Keratinocyte (primary cell): Measurements from ENCODE around the gene SCN8A. TPM values are rescaled to one million over a fixed set of nuclear protein-coding genes. Genes with fewer than 3 reads are reported as not detected.
A peak's percentile ranks its signal among the peaks of the same experiment; 100 is the strongest.

Experiments
- DNase-seq: peaks from one replicate; pipeline ENCODE4 v3.0.0-alpha.2; 2011; ENCODE audit warnings: low read depth, missing footprints, low spot score
- FAIRE-seq: peaks from 2 replicates; lab custom pipeline; 2011; peaks lifted over from hg19 to GRCh38; lab: Jason Lieb, UNC
- H2AFZ ChIP-seq: 2 replicates; pipeline ENCODE4 v1.6.0; 2012; ENCODE audit warnings: low read length, control low read depth, inconsistent platforms; ENCODE audit not compliant: control insufficient read depth
- H3K27ac ChIP-seq: 2 replicates; pipeline ENCODE4 v1.5.1; 2011; ENCODE audit warnings: low read length; ENCODE audit not compliant: control insufficient read depth, insufficient read depth
- H3K27me3 ChIP-seq: 3 replicates; pipeline ENCODE4 v1.6.0; 2011; ENCODE audit warnings: low read length; ENCODE audit not compliant: control insufficient read depth, insufficient read depth; ENCODE audit errors: extremely low read depth
- H3K36me3 ChIP-seq, 2 experiments: 2 replicates in 1 of 2; 3 replicates in 1 of 2; pipeline ENCODE4 v1.5.1; 2011; ENCODE audit warnings: low read length in 2 of 2, mild to moderate bottlenecking in 1 of 2; ENCODE audit not compliant: control insufficient read depth in 2 of 2, insufficient read depth in 2 of 2; ENCODE audit errors: extremely low read depth in 1 of 2
- H3K4me1 ChIP-seq: 3 replicates; pipeline ENCODE4 v1.5.1; 2011; ENCODE audit warnings: low read length; ENCODE audit not compliant: control insufficient read depth, insufficient read depth; ENCODE audit errors: extremely low read depth
- H3K4me2 ChIP-seq: 3 replicates; pipeline ENCODE4 v1.6.0; 2011; ENCODE audit warnings: low read depth, low read length; ENCODE audit not compliant: control insufficient read depth, insufficient read depth; ENCODE audit errors: extremely low read depth
- H3K4me3 ChIP-seq, 3 experiments: fragments of 200-600 bp in 1 of 3; sonication (generic) in 1 of 3; 2 replicates in 2 of 3; 3 replicates in 1 of 3; pipeline ENCODE4 v1.5.1; 2011 to 2016; ENCODE audit warnings: low read length in 3 of 3, mild to moderate bottlenecking in 3 of 3, control low read depth in 2 of 3, inconsistent platforms in 1 of 3, low read depth in 1 of 3, mixed read lengths in 1 of 3, mixed run types in 1 of 3, moderate library complexity in 1 of 3; ENCODE audit not compliant: control insufficient read depth in 2 of 3, insufficient read depth in 2 of 3; ENCODE audit errors: extremely low read depth in 1 of 3
- H3K79me2 ChIP-seq: 2 replicates; pipeline ENCODE4 v1.6.0; 2012; ENCODE audit warnings: low read length; ENCODE audit not compliant: control insufficient read depth, insufficient read depth
- H3K9ac ChIP-seq: 3 replicates; pipeline ENCODE4 v1.6.0; 2011; ENCODE audit warnings: low read length; ENCODE audit not compliant: control insufficient read depth, insufficient read depth; ENCODE audit errors: extremely low read depth
- H3K9me1 ChIP-seq: 3 replicates; pipeline ENCODE4 v1.6.0; 2011; ENCODE audit warnings: low read length; ENCODE audit not compliant: control insufficient read depth, insufficient read depth; ENCODE audit errors: extremely low read depth
- H3K9me3 ChIP-seq: 2 replicates; pipeline ENCODE4 v1.5.1; 2012; ENCODE audit warnings: low read depth, low read length; ENCODE audit not compliant: control insufficient read depth
- H4K20me1 ChIP-seq: 3 replicates; pipeline ENCODE4 v1.6.0; 2011; ENCODE audit warnings: low read length; ENCODE audit not compliant: control insufficient read depth, insufficient read depth; ENCODE audit errors: extremely low read depth
- CTCF ChIP-seq, 3 experiments: IDR thresholded peaks in 1 of 3; conservative IDR thresholded peaks in 1 of 3; optimal IDR thresholded peaks in 1 of 3; 2 replicates in 2 of 3; 3 replicates in 1 of 3; pipeline versions ENCODE3 to v1.5.1; 2011; ENCODE audit warnings: low read length in 3 of 3, mild to moderate bottlenecking in 3 of 3, moderate library complexity in 2 of 3, control low read depth in 1 of 3, inconsistent platforms in 1 of 3; ENCODE audit not compliant: insufficient read depth in 2 of 3; ENCODE audit errors: extremely low read depth in 1 of 3
- EZH2 ChIP-seq: IDR thresholded peaks from one replicate; pipeline ENCODE4 v1.6.1; 2012; ENCODE audit warnings: inconsistent platforms, mild to moderate bottlenecking, low read length, moderate library complexity
- dilution Hi-C: fragments of 300-500 bp; cut with MboI; formaldehyde crosslinking; loops from one replicate; pipeline ENCODE4 v1.7.0; 2020; ENCODE audit warnings: low sequenced_read_pairs; ENCODE audit not compliant: extremely low pct_ligation_motif_present
- polyA plus RNA-seq, 5 experiments: library from polyadenylated mRNA; depleted of rRNA in 3 of 5; stranded (reverse) in 3 of 5; stranded (forward) in 1 of 5; unstranded in 1 of 5; fragments of >200 nt; gene quantifications; 1 replicate in 1 of 5; 2 replicates in 3 of 5; 3 replicates in 1 of 5; pipeline versions ENCODE4 v1.2.1 to v1.2.3, GENCODE V29; 2011 to 2012; ENCODE audit warnings: missing spikeins in 2 of 5, low read depth in 1 of 5, low replicate concordance in 1 of 5

The SCN8A gene
- polyA plus RNA-seq, 1 donor (not counting 4 experiments of a cell fraction or from before 2014, with no cell fraction given) = 1.1 TPM

- no peaks in the 10 kb centered on the region for H3K9me1 ChIP-seq
- no peak overlapping the region for H2AFZ ChIP-seq
- TF ChIP-seq EZH2 (no peak), CTCF (optimal IDR thresholded peaks at IDR 0.05 in 1 of 3, IDR thresholded peaks at IDR 0.05 in 1 of 3, conservative IDR thresholded peaks at IDR 0.05 in 1 of 3; ENCODE audit: extremely low read depth in 1 of 3, insufficient read depth in 2 of 3, low read length in 3 of 3) (no peak)
- H3K9me3 ChIP-seq = no peaks in the 10 kb centered on the region
- H3K27ac ChIP-seq = no peak overlapping the region
- no peak for DNase-seq
- H3K4me1 ChIP-seq = peaks cover 12% of the 10 kb centered on the region
- H4K20me1 ChIP-seq = no peaks in the 10 kb centered on the region
- no peak overlapping the region for H3K9ac ChIP-seq
- peaks cover 30% of the 10 kb centered on the region for H3K27me3 ChIP-seq
- H3K4me3 ChIP-seq = no peak overlapping the region
- no peak overlapping the region for H3K4me2 ChIP-seq
- H3K79me2 ChIP-seq = no peaks in the 10 kb centered on the region
- no peak for FAIRE-seq
- H3K36me3 ChIP-seq = no peaks in the 10 kb centered on the region
- dilution Hi-C loops = no loop called here
Observed at GRCh38 chr12:51825216-51825615, 234.2 kb downstream of the SCN8A start.

GRCh38 chr12:51826881-51827280 is 235.8 kb downstream of the SCN8A start:
- no peak for TF ChIP-seq CTCF (optimal IDR thresholded peaks at IDR 0.05 in 1 of 3, IDR thresholded peaks at IDR 0.05 in 1 of 3, conservative IDR thresholded peaks at IDR 0.05 in 1 of 3; ENCODE audit: extremely low read depth in 1 of 3, insufficient read depth in 2 of 3, low read length in 3 of 3)
- no peak for TF ChIP-seq EZH2
- Histone ChIP-seq H3K4me2 (no peak overlapping the region), H3K9me3 (no peaks in the 10 kb centered on the region), H4K20me1 (no peaks in the 10 kb centered on the region), H3K79me2 (no peaks in the 10 kb centered on the region), H3K4me3 (no peak overlapping the region), H3K36me3 (no peaks in the 10 kb centered on the region), H2AFZ (no peak overlapping the region), H3K9ac (no peak overlapping the region), H3K4me1 (peaks cover 12% of the 10 kb centered on the region), H3K27ac (no peak overlapping the region), H3K27me3 (peaks cover 25% of the 10 kb centered on the region), H3K9me1 (no peaks in the 10 kb centered on the region)
- dilution Hi-C loops = no loop called here
- FAIRE-seq (peak; percentile 55), DNase-seq (no peak)
